GM11168 (cell line): Measurements from ENCODE around the gene NACC1.
"Not testable (repeated sequence)": the region's sequence is repeated elsewhere in the genome, so short reads cannot be mapped to it uniquely, and the experiment has no call there.

ENCODE experiments used
- in situ Hi-C: fragments of 300-500 bp; cut with MboI; formaldehyde crosslinking; loops from one replicate; pipeline ENCODE4 v1.12.0; 2022; ENCODE audit warnings: low sequenced_read_pairs; ENCODE audit not compliant: unreplicated experiment

NACC1 gene

DNA sequence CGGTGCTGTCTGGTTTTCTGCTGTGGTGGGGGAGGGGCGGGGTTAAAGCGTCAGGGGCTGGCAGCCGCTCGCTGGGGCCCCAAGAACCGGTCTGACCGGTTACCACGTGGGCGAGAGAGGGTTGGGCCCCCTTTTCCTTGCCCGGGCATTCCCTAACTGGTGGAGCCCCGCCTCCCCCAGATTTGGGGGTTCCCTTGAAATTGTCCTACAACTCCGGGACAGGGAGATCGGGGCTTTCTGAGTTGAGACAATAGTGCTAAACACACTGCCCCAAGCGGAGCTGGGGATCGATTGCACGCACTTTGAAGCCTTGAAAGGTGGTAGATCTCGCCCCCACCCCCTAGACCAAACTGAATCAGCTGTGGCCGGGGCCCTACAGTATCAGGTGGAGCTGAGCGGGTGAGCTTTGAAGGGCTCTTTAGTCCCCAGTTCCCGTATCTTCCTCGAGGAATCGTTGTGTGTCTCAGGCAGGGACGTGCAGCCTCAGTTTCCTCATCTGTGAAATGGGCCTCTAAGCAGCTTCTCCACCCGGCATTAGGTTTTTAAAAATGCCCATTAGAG is 36.9 kb downstream of the NACC1 start:
- in situ Hi-C loops = no loop called here

DNA sequence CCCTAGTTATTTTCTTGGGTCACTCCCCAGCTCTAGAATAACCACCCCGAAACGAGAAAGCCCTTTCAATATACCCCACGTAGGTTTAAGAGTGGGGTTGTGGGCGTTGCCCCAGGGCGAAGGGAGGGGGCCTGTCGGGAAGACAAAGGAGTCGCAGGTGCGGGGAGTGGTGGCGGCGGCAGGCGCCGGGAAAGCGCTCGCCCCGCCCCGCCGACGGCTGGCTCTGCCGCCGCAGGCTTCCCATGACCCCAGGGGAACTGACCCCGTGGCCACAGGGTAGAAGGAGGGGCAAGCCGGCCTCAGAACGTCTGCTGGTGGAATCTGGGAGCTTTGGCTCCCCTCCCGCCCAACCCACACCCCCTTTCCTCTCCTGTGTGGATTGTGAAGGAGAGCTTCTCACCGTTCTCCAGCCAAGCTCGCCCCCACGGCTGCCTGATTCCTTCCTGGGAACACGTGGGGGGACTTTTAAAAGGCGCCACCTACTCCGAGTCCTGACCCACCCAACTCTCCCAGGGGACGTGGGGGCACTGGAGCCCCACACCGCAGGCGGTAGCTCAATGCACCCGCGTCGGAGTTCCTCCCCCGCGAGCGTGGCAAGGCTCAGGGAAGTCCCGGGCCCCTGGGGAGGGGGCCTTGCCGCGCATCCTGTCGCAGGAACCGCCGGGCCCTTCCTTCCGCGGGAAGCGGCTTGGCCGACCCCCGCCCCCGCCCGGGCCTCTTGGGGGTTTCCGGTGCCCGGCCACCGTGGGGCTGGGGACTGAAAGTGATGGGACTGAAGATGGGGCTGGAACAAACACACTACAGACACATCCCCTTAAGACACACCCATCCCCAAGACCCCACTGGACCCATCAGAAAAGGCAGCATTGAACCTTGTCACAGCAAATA is 37.7 kb downstream of the NACC1 start:
- in situ Hi-C loops = no loop called here

DNA sequence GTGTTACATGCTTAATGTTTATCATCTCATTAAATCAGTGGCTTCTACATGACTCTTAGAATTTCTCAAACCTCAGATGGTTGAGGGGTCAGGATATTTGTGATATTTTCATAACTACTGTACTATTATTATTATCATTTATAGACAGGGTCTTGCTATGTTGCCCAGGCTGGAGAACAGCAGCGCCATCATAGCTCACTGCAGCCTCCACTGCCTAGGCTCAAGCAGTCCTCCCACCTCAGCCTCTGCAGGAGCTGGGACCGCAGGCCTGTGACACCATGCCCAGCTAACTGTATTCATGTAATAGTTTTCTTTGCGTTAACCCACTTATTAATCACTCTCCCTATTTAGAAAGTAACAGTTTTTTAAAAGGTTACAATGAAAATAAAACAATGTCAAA is 41.6 kb downstream of the NACC1 start:
- in situ Hi-C loops = no loop called here

DNA sequence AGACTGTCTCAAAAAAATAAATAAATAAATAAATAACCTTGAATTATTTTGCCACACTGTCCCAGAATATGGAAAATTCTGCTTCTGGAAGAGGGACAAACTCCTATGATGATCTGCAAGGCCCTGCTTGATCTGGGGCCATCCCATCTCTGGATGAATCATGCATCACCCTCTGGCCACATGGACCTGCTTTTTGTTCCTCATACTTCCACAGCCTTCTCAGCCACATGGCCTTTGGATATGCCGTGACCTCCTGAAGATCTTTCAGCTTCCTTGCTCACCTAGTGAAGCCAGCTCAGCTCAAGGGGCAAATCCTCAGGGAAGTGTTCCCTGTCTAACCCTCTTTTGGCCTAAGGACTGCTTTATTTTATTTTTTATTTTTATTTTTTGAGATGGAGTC is 42.5 kb downstream of the NACC1 start:
- in situ Hi-C loops = no loop called here

GRCh38 chr19:13162724-13163608 is 44.9 kb downstream of the NACC1 start:
- in situ Hi-C loops = no loop called here

DNA sequence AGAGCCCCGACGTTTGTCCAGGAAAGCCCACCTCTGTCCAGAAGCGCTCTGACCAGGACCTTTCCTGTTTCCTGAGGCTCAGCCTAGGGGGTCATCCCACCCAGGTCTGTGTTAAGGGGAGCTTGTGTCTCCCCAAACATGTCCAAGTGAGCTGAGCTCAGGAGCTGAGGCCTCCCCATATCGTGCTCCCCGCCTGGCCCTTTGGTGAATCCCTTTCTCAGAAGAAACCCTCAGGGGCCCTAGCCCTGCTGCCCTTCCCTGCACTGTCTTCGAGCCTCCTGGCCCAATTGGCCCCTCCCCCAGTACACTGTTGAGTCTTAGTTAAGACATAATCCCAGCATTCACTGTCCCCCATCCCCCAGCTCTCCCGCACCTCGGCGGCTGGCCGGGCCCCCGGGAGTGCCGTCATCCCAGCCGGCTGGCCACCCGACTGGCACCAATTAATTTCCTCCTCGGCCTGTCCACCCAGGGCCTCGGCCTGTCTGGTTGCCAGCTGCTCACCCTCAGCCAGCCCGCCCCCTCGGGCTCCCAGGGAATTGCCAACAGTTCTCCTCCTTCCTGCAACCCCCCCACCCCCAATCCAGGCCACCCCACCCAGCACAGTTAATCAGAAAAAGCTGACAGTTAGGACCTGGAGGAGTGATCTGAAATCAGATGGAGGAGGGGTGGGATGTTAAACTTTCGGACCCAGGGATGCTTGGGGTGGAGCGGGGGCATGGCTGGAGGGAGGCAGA is 45.7 kb downstream of the NACC1 start:
- in situ Hi-C loops = no loop called here

DNA sequence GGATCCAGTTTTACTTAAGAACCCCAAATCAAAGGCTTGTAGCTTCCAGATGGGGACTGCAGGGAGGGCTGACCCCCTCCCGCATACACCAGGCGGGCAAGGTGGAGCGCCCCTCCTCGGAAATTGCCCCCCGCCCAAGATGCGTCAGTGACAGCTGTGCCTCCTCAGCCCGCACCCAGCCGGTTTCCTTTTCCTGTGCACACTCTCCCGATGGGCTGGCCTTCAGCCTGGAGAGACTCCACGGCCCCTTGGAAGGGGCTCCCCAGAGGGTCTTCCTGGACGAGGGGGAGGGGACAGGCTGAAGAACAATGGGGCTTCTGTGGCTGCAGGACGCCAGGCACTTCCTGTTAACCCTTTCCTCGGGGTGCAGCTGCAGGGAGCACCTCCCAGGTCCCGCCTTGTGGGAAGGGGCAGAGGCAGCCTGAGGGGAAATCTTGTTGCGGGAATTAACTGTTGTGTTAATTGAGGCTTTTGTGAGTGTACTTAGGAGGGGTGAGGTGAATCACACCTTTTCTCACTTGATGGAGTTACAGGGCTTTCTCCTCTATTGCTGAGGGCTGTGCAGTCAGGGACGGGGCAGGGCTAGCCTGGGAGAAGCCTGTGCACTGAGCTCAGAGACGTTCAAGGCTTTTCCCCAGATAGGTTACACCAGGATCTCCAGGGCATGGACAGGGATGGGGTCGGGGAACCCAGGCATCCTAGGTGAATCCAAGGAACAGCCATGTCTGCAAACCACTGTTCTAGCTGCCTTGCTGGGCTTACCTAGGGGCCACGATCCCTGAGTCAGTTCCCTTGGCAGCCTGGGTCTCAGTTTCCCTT is 46.5 kb downstream of the NACC1 start:
- in situ Hi-C loops = no loop called here

DNA sequence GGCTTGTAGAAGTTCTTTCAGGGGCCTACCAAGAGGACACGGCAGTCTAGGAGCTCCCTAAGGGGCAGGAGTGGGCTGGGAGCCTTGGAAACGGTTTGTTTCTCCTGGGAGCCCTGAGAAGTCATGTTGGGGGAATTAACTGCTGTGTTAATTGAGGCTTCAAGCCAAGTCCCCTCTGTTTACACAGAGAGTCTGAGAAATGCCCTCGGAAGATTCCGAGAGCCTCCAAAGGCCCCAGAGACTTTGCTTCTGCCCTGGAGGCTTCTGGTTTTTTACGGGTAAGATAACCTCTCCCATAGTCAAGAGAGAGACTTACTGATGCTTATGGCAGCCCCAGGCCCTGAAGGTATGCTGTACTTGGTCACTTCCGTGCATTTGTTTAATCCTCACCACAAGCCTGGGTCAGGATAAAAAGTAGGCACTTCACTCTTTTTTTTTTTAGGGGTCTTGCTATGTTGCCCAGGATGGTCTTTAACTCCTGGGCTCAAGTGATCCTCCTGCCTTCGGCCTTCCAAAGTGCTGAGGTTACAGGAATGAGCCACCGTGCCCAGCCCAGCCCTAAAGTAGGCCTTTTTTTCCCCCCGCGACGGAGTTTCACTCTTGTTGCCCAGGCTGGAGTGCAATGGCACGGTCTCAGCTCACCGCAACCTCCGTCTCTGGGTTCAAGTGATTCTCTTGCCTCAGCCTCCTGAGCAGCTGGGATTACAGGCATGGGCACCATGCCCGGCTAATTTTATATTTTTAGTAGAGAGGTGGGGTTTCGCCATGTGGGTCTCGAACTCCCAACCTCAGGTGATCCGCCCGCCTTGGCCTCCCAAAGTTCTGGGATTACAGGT is 47.3 kb downstream of the NACC1 start:
- in situ Hi-C loops = no loop called here

- in situ Hi-C loops = not testable (repeated sequence)
Measured at GRCh38 chr19:13166151-13166550, 48.1 kb downstream of the NACC1 start.

DNA sequence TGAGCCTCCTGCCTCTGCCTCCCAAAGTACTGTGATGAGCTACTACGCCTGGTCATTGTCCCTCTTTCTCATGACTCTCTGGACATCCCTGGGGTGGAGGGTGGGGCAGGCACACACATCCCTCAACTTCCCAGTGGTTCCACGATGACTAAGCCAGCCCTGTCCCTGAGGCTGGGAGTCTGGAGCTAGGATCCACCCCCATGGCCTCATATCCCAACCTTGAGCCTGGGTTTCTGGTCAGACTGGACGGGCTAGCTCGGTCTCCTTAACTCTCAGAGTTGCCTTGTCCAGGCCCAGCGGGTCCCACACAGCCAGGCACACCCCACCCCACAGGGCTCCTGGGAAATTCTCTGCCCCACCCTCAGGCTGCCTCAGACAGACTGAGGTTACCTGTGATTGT is 51.7 kb downstream of the NACC1 start:
- in situ Hi-C loops = no loop called here

DNA sequence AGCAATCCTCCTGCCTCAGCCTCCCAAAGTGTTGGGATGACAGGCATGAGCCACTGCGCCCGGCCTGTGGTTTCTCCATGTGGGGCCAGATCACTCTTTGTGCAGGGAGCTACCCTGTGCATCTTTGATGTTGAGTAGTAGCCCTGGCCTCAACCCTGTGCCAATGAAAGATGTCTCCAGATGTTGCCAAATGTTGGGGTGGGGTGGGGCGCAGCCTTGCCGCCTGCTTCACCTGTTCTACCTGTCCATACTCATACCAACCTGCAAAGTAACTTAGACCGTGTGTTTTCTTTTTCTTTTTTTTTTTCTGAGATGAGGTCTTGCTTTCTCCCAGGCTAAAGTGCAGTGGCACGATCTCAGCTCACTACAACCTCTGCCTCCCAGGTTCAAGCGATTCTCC is 53.1 kb downstream of the NACC1 start:
- in situ Hi-C loops = no loop called here

DNA sequence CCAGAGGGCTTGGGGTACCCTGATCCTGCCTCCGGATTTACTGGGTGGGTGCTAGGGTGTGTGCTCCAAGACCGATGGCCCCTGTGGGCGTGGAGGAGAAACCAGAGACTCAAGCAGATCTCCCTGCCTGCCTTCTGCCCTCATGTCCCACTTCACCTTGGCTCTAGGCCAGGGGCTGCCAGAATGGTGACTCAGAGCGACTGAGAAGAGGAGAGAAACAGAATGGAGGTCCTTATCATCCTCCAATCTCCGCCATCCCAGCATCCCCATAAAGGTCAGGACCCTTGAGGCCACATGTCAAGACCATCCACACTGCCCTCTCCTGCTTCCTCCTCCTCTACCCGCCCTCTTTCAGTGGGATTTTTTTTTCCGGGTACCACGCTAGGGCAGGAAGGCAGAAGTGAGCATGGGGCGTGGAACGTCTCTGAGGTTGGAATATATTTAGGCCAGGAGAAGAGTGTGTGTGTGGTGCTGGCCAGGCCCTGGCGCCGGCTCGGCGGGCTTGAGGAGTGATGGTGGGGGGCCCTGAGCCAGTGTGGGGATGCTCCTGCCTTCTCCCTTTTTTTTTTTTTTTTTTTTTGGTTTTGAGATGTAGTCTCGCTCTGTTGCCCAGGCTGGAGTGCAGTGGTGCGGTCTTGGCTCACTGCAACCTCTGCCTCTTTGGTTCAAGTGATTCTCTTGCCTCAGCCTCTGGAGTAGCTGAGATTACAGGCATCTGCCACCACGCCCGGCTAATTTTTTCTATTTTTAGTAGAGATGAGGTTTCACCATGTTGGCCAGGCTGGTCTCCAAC is 54.5 kb downstream of the NACC1 start:
- in situ Hi-C loops = no loop called here

DNA sequence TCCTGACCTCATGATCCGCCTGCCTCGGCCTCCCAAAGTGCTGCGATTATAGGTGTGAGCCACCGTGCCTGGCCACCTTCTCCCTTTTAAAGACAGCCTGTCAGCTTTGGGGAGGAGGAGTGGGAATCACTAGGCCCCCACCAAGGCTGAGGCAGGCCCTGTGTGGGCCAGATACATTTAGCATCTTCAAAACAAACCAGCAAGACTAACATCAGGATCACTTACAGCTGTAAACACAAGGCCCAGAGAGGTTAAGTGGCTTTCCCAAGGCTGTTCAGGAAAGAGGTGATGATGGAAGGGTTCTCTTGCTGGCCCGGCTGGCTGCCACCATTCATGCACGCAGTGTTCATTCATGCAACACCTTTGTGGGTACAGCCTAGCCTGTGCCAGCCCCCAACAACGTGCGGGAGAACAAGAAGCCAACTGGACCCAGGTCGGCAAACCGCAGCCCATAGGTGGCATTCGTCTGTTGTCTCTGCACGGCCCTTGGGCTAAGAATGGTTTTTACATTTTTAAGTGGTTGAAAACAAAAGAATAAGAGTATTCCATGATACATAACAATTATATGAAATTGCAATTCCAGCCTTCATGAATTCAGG is 55.2 kb downstream of the NACC1 start:
- in situ Hi-C loops = no loop called here

DNA sequence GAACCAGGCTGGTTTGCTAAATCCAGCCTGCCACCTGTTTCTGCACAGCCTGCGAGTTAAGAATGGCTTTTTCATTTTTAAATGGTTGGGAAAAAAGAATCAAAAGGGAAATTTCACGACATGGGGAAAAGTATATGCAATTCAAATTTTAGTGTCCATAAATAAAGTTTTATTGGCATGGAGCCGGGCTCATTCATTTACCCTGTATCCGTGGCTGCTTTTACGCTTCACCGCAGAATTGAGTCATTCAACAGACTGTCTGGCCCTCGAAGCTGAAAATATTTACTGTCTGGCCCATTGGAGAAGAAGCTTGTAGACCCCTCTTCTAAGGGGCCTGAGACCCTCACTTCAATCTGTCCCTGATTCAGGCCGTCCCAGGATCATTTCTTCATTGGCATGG is 58.3 kb downstream of the NACC1 start:
- in situ Hi-C loops = no loop called here

DNA sequence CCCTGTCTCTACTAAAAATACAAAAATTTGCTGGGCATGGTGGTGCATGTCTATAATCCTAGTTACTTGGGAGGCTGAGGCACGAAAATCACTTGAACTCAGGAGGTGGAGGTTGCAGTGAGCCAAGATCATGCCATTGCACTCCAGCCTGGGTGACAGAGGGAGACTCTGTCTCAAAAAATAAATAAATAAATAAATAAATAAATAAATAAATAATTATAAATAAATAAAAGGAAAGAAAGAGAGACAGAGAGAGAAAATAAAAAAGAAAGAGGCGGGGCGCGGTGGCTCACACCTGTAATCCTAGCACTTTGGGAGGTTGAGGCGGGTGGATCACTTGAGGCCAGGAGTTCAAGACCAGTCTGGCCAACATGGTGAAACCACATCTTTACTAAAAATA is 59.5 kb downstream of the NACC1 start:
- in situ Hi-C loops = not testable (repeated sequence)

DNA sequence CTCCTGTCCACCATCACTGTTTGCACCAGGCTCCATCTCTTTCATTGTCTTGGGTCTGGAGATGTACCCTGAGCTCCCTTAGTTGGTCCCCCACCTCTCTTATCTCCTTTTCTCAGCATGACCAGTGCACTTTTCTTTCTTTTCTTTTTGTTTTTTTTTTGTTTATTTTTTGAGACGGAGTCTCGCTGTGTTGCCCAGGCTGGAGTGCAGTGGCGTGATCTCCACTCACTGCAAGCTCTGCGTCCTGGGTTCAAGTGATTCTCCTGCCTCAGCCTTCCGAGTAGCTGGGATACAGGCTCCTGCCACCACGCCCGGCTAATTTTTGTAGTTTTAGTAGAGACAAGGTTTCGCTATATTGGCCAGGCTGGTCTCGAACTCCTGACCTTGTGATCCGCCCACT is 60.2 kb downstream of the NACC1 start:
- in situ Hi-C loops = not testable (repeated sequence)

- in situ Hi-C loops = no loop called here
Measured at GRCh38 chr19:13181747-13182388, 63.8 kb downstream of the NACC1 start.
